HEK293 (cell line): ENCODE measurements around the gene CACNA1D.
A peak's percentile ranks its signal among the peaks of the same experiment; 100 is the strongest.

Experiments used
- CTCF ChIA-PET: fragments of 350-600 bp; formaldehyde crosslinking; extraction: SDS; loops from one replicate; lab custom pipeline; 2021; ENCODE audit warnings: antibody characterized with exemption; lab: Yijun Ruan, JAX
- POLR2A ChIA-PET: fragments of 300-600 bp; formaldehyde crosslinking; extraction: SDS; loops from one replicate; lab custom pipeline; 2020; ENCODE audit warnings: antibody characterized with exemption, inconsistent platforms; lab: Yijun Ruan, JAX
- H3K27ac ChIP-seq: fragments of 200-500 bp; sonication (Bioruptor generic); 2 replicates; pipeline ENCODE4 v1.5.1; 2014; ENCODE audit warnings: low read depth, low read length, control low read depth, inconsistent platforms; ENCODE audit errors: extremely low read depth
- H3K36me3 ChIP-seq, 2 experiments: fragments of 200-500 bp in 1 of 2; sonication (Bioruptor generic) in 1 of 2; 1 replicate in 1 of 2; 2 replicates in 1 of 2; pipeline ENCODE4 v1.5.1; 2014 to 2017; ENCODE audit warnings: inconsistent platforms in 2 of 2, low read length in 2 of 2; ENCODE audit not compliant: control insufficient read depth in 2 of 2, insufficient read depth in 1 of 2
- H3K4me1 ChIP-seq: fragments of 200-500 bp; sonication (Bioruptor generic); 2 replicates; pipeline ENCODE4 v1.5.1; 2014; ENCODE audit warnings: mild to moderate bottlenecking, low read length, inconsistent platforms; ENCODE audit not compliant: control insufficient read depth, insufficient read depth
- H3K4me3 ChIP-seq: 2 replicates; pipeline ENCODE4 v1.5.1; 2011; ENCODE audit warnings: low read depth, mild to moderate bottlenecking, control low read depth, low read length, moderate library complexity
- H3K9me3 ChIP-seq: fragments of 200-500 bp; sonication (Bioruptor generic); 2 replicates; pipeline ENCODE4 v1.5.1; 2014; ENCODE audit warnings: low read depth, low read length, inconsistent platforms; ENCODE audit not compliant: control insufficient read depth, insufficient read depth
- BCL6B ChIP-seq: fragments of 450-650 bp; formaldehyde crosslinking; IDR thresholded peaks from 2 replicates; pipeline ENCODE4 v1.5.1; 2017; ENCODE audit warnings: missing biosample characterization, missing genetic modification characterization
- GLIS2 ChIP-seq: fragments of 450-650 bp; formaldehyde crosslinking; IDR thresholded peaks from 2 replicates; pipeline ENCODE4 v1.5.1; 2016; ENCODE audit warnings: missing biosample characterization, missing genetic modification characterization
- MYNN ChIP-seq: fragments of 450-650 bp; formaldehyde crosslinking; IDR thresholded peaks from 2 replicates; pipeline ENCODE4 v1.5.1; 2016; ENCODE audit warnings: missing biosample characterization, missing genetic modification characterization, borderline replicate concordance
- TSHZ1 ChIP-seq: fragments of 450-650 bp; formaldehyde crosslinking; IDR thresholded peaks from 2 replicates; pipeline ENCODE4 v1.5.1; 2016; ENCODE audit warnings: missing biosample characterization, missing genetic modification characterization, borderline replicate concordance
- YY1 ChIP-seq: fragments of 450-650 bp; formaldehyde crosslinking; IDR thresholded peaks from 2 replicates; pipeline ENCODE4 v1.5.1; 2018; ENCODE audit warnings: missing biosample characterization, missing genetic modification characterization
- ZBTB26 ChIP-seq: fragments of 450-650 bp; formaldehyde crosslinking; optimal IDR thresholded peaks from 2 replicates; pipeline ENCODE3; 2016; ENCODE audit warnings: missing biosample characterization, mild to moderate bottlenecking, missing genetic modification characterization
- ZFP41 ChIP-seq: fragments of 450-650 bp; formaldehyde crosslinking; IDR thresholded peaks from 2 replicates; pipeline ENCODE4 v1.5.1; 2016; ENCODE audit warnings: missing biosample characterization, missing genetic modification characterization, borderline replicate concordance
- ZIC2 ChIP-seq: fragments of 450-650 bp; formaldehyde crosslinking; IDR thresholded peaks from 2 replicates; pipeline ENCODE4 v1.5.1; 2016; ENCODE audit warnings: missing biosample characterization, missing genetic modification characterization
- ZNF155 ChIP-seq: fragments of 450-650 bp; formaldehyde crosslinking; IDR thresholded peaks from 2 replicates; pipeline ENCODE4 v1.5.1; 2016; ENCODE audit warnings: missing biosample characterization, missing genetic modification characterization
- ZNF223 ChIP-seq: fragments of 450-650 bp; formaldehyde crosslinking; IDR thresholded peaks from 2 replicates; pipeline ENCODE4 v1.5.1; 2016; ENCODE audit warnings: missing biosample characterization, missing genetic modification characterization
- ZNF292 ChIP-seq: fragments of 450-650 bp; formaldehyde crosslinking; IDR thresholded peaks from 2 replicates; pipeline ENCODE4 v1.5.1; 2016; ENCODE audit warnings: low read depth, missing biosample characterization, missing genetic modification characterization, borderline replicate concordance
- ZNF423 ChIP-seq: fragments of 450-650 bp; formaldehyde crosslinking; IDR thresholded peaks from 2 replicates; pipeline ENCODE4 v1.5.1; 2016; ENCODE audit warnings: missing biosample characterization, missing genetic modification characterization
- ZNF510 ChIP-seq: fragments of 450-650 bp; formaldehyde crosslinking; IDR thresholded peaks from 2 replicates; pipeline ENCODE4 v1.5.1; 2018; ENCODE audit warnings: mild to moderate bottlenecking, missing genetic modification characterization, missing biosample characterization; ENCODE audit not compliant: insufficient replicate concordance
- ZNF529 ChIP-seq: fragments of 450-650 bp; formaldehyde crosslinking; IDR thresholded peaks from 2 replicates; pipeline ENCODE4 v1.5.1; 2017; ENCODE audit warnings: missing genetic modification characterization, missing biosample characterization; ENCODE audit not compliant: insufficient replicate concordance
- ZNF626 ChIP-seq: fragments of 450-650 bp; sonication (Bioruptor Pico); formaldehyde crosslinking; IDR thresholded peaks from 2 replicates; pipeline ENCODE4 v1.5.1; 2018; ENCODE audit warnings: missing biosample characterization, missing genetic modification characterization, inconsistent platforms
- ZNF777 ChIP-seq: fragments of 450-650 bp; formaldehyde crosslinking; IDR thresholded peaks from 2 replicates; pipeline ENCODE4 v1.5.1; 2017; ENCODE audit warnings: missing biosample characterization, missing genetic modification characterization, borderline replicate concordance
- ZNF785 ChIP-seq: fragments of 450-650 bp; formaldehyde crosslinking; IDR thresholded peaks from 2 replicates; pipeline ENCODE4 v1.5.1; 2016; ENCODE audit warnings: missing biosample characterization, missing genetic modification characterization

CACNA1D gene

GRCh38 chr3:53748512-53749271, 254.3 kb downstream of the CACNA1D start:
- POLR2A ChIA-PET = no interaction called here
- no peak overlapping the region for H3K27ac ChIP-seq
- H3K9me3 ChIP-seq = no peaks in the 10 kb centered on the region
- CTCF ChIA-PET = interaction anchor here (1.1 kb wide), 1 partner anchor 450 kb away, joined by 3 read pairs; no protein-coding TSS in a partner anchor
- no peaks in the 10 kb centered on the region for H3K36me3 ChIP-seq
- H3K4me1 ChIP-seq = no peaks in the 10 kb centered on the region
- no peak overlapping the region for H3K4me3 ChIP-seq
- TF ChIP-seq ZNF785 (tag by site-specific recombination) (no peak), ZFP41 (tag by site-specific recombination) (no peak), ZNF510 (tag by site-specific recombination) (no peak), ZNF777 (tag by site-specific recombination) (no peak)
- TF ChIP-seq, all 188 proteins: peak for 0

- no peaks in the 10 kb centered on the region for H3K9me3 ChIP-seq
- H3K27ac ChIP-seq = no peak overlapping the region
- no peaks in the 10 kb centered on the region for H3K4me1 ChIP-seq
- no peak overlapping the region for H3K4me3 ChIP-seq
- no peaks in the 10 kb centered on the region for H3K36me3 ChIP-seq
- no peak for TF ChIP-seq ZNF423
- no peak for TF ChIP-seq ZNF529 (tag by site-specific recombination)
- no peak for TF ChIP-seq ZNF626
- no peak for TF ChIP-seq BCL6B (tag by site-specific recombination)
- no peak for TF ChIP-seq ZNF292 (tag by site-specific recombination)
- POLR2A ChIA-PET = no interaction called here
- CTCF ChIA-PET = interaction anchor here (0.6 kb wide), 1 partner anchor 115 kb away, joined by 4 read pairs; no protein-coding TSS in a partner anchor
These were observed 255.0 kb downstream of the CACNA1D start for GRCh38 chr3:53749448-53749847.

- ChIA-PET CTCF (no interaction called here), POLR2A (no interaction called here)
- TF ChIP-seq GLIS2 (no peak), ZBTB26 (tag by site-specific recombination) (no peak), MYNN (no peak), TSHZ1 (tag by site-specific recombination) (no peak), YY1 (tag by site-specific recombination) (no peak), ZNF223 (tag by site-specific recombination) (no peak), ZIC2 (tag by site-specific recombination) (peak; percentile 31; the same call in 1 of the 2 replicates), ZNF155 (tag by site-specific recombination) (no peak)
- H3K4me1 ChIP-seq = no peaks in the 10 kb centered on the region
- no peaks in the 10 kb centered on the region for H3K9me3 ChIP-seq
- H3K4me3 ChIP-seq = no peak overlapping the region
- no peaks in the 10 kb centered on the region for H3K36me3 ChIP-seq
- H3K27ac ChIP-seq = no peak overlapping the region
These were observed 256.1 kb downstream of the CACNA1D start for GRCh38 chr3:53750253-53751210.
